OCI-LY7 (cell line): ENCODE measurements around the gene ARMC7. TPM values are rescaled to one million over a fixed set of nuclear protein-coding genes. Genes with fewer than 3 reads are reported as not detected.

Experiments used
- BruUV-seq: library from RNA; stranded (reverse); fragments of 400-500 nt; replicated peaks from 2 replicates; lab custom pipeline; 2021; lab: Mats Ljungman, UMichigan
- CTCF ChIA-PET: fragments of 300-600 bp; sonication (Branson Sonifier 250); formaldehyde crosslinking; loops from one replicate; lab custom pipeline; 2022; ENCODE audit warnings: antibody characterized with exemption; ENCODE audit not compliant: unreplicated experiment; lab: Charles Lee
- POLR2A ChIA-PET: fragments of 300-600 bp; sonication (Branson Sonifier 250); formaldehyde crosslinking; loops from one replicate; lab custom pipeline; 2022; ENCODE audit warnings: antibody characterized with exemption; lab: Charles Lee
- DNase-seq: peaks from one replicate; pipeline ENCODE4 v3.0.0-alpha.2; 2015; ENCODE audit warnings: low spot score
- H2AFZ ChIP-seq: fragments of 200-600 bp; sonication (generic), shearing (Covaris generic); 2 replicates; pipeline ENCODE4 v1.6.1; 2014; ENCODE audit warnings: mild to moderate bottlenecking, antibody characterized with exemption, low read length, moderate library complexity
- H3K27ac ChIP-seq: fragments of 200-600 bp; sonication (generic); 2 replicates; pipeline ENCODE4 v1.5.1; 2014; ENCODE audit warnings: mixed run types, low read depth, mild to moderate bottlenecking, moderate library complexity, low read length, inconsistent platforms; ENCODE audit not compliant: poor library complexity, severe bottlenecking
- H3K36me3 ChIP-seq: fragments of 200-600 bp; sonication (generic); 2 replicates; pipeline ENCODE4 v1.6.1; 2014; ENCODE audit warnings: mild to moderate bottlenecking, antibody characterized with exemption, low read length, moderate library complexity, mixed read lengths; ENCODE audit not compliant: insufficient read depth
- H3K4me1 ChIP-seq: fragments of 200-600 bp; sonication (generic); 2 replicates; pipeline ENCODE4 v1.5.1; 2014; ENCODE audit warnings: mild to moderate bottlenecking, low read length; ENCODE audit not compliant: insufficient read depth, poor library complexity, severe bottlenecking
- H3K4me2 ChIP-seq: fragments of 200-600 bp; sonication (generic); 2 replicates; pipeline ENCODE4 v1.6.1; 2014; ENCODE audit warnings: mild to moderate bottlenecking, low read length
- H3K4me3 ChIP-seq: fragments of 200-600 bp; sonication (generic); 2 replicates; pipeline ENCODE4 v1.5.1; 2014; ENCODE audit warnings: mild to moderate bottlenecking, low read depth, low read length; ENCODE audit not compliant: poor library complexity, severe bottlenecking
- H3K79me2 ChIP-seq: fragments of 200-600 bp; sonication (generic); 2 replicates; pipeline ENCODE4 v1.6.1; 2016; ENCODE audit warnings: low read depth, mild to moderate bottlenecking, low read length, moderate library complexity, mixed read lengths; ENCODE audit not compliant: insufficient read depth
- H3K9me2 ChIP-seq: fragments of 200-600 bp; sonication (generic); 2 replicates; pipeline ENCODE4 v1.6.1; 2016; ENCODE audit warnings: mild to moderate bottlenecking, low read length, mixed read lengths; ENCODE audit not compliant: insufficient read depth
- H3K9me3 ChIP-seq: fragments of 200-600 bp; sonication (generic); 2 replicates; pipeline ENCODE4 v1.6.1; 2014; ENCODE audit warnings: mild to moderate bottlenecking, mixed run types, low read length, mixed read lengths
- H4K20me1 ChIP-seq: fragments of 200-600 bp; sonication (generic); 2 replicates; pipeline ENCODE4 v1.6.1; 2014; ENCODE audit warnings: mild to moderate bottlenecking, antibody characterized with exemption, low read length, moderate library complexity, mixed read lengths; ENCODE audit not compliant: insufficient read depth
- CTCF ChIP-seq: fragments of 200-600 bp; sonication (generic); conservative IDR thresholded peaks from 2 replicates; pipeline ENCODE4 v1.5.1; 2014; ENCODE audit warnings: mild to moderate bottlenecking, antibody characterized with exemption, low read length, moderate library complexity, mixed read lengths
- EZH2phosphoT487 ChIP-seq: fragments of 200-600 bp; sonication (generic); IDR thresholded peaks from 2 replicates; pipeline ENCODE4 v1.6.1; 2018; ENCODE audit warnings: low read depth, borderline replicate concordance, mild to moderate bottlenecking, mixed run types, antibody characterized with exemption, low read length, moderate library complexity, mixed read lengths
- intact Hi-C: fragments of 100-400 bp; cut with micrococcal nuclease; formaldehyde crosslinking; loops from one replicate; pipeline ENCODE4 v1.10.0; 2022; ENCODE audit not compliant: unreplicated experiment
- total RNA-seq, 2 experiments: library from RNA; depleted of rRNA in 1 of 2; stranded (reverse); fragments of >200 nt in 1 of 2; shearing (Covaris generic) in 1 of 2; gene quantifications; 2 replicates each; pipeline ENCODE4 v1.2.3, GENCODE V29; 2014 to 2022

Gene ARMC7
- total RNA-seq, 2 experiments from 2014 or later = 7.1 to 19.9 TPM

GRCh38 chr17:75093548-75094158 is 16.1 kb upstream of the ARMC7 start:
- DNase-seq = no peak
- ChIA-PET CTCF (no interaction called here), POLR2A (interaction anchor here (0.6 kb wide), 1 partner anchor 133 kb away, joined by 3 read pairs; no protein-coding TSS in a partner anchor)
- Histone ChIP-seq H4K20me1 (no peaks in the 10 kb centered on the region), H3K9me2 (no peaks in the 10 kb centered on the region), H3K36me3 (no peaks in the 10 kb centered on the region), H3K9me3 (no peaks in the 10 kb centered on the region), H3K27ac (no peak overlapping the region), H2AFZ (no peak overlapping the region), H3K79me2 (no peaks in the 10 kb centered on the region), H3K4me2 (no peak overlapping the region), H3K4me1 (peaks cover 13% of the 10 kb centered on the region), H3K4me3 (no peak overlapping the region)
- TF ChIP-seq CTCF (no peak), EZH2phosphoT487 (no peak)
- intact Hi-C loops = no loop called here
- no TSS peak for BruUV-seq

- Histone ChIP-seq H3K4me3 (no peak overlapping the region), H3K36me3 (no peaks in the 10 kb centered on the region), H4K20me1 (no peaks in the 10 kb centered on the region), H3K27ac (no peak overlapping the region), H2AFZ (no peak overlapping the region), H3K9me2 (no peaks in the 10 kb centered on the region), H3K9me3 (no peaks in the 10 kb centered on the region), H3K4me2 (no peak overlapping the region), H3K79me2 (no peaks in the 10 kb centered on the region), H3K4me1 (peaks cover 7% of the 10 kb centered on the region)
- no peak for TF ChIP-seq CTCF
- TF ChIP-seq EZH2phosphoT487 = no peak
- no TSS peak for BruUV-seq
- POLR2A ChIA-PET = no interaction called here
- CTCF ChIA-PET = interaction anchor here (0.6 kb wide), 1 partner anchor 330 kb away, joined by 3 read pairs; no protein-coding TSS in a partner anchor
- intact Hi-C loops = no loop called here
- DNase-seq = no peak
These were observed 14.8 kb upstream of the ARMC7 start for GRCh38 chr17:75094871-75095399.

GRCh38 chr17:75096082-75096625 is 13.6 kb upstream of the ARMC7 start:
- Histone ChIP-seq H2AFZ (no peak overlapping the region), H3K4me1 (peaks cover 5% of the 10 kb centered on the region), H3K4me2 (no peak overlapping the region), H3K36me3 (no peaks in the 10 kb centered on the region), H3K27ac (no peak overlapping the region), H3K9me2 (no peaks in the 10 kb centered on the region), H3K9me3 (no peaks in the 10 kb centered on the region), H3K79me2 (no peaks in the 10 kb centered on the region), H3K4me3 (no peak overlapping the region), H4K20me1 (no peaks in the 10 kb centered on the region)
- ChIA-PET POLR2A (interaction anchor here (0.6 to 1.2 kb wide), 3 partner anchors 47 to 85 kb away, joined by 3 to 5 read pairs (median 4); no protein-coding TSS in a partner anchor), CTCF (no interaction called here)
- intact Hi-C loops = no loop called here
- DNase-seq = no peak
- no TSS peak for BruUV-seq
- TF ChIP-seq CTCF (no peak), EZH2phosphoT487 (no peak)
